CMK (cell line): ENCODE measurements around the gene PKMYT1.
"Not testable (repeated sequence)": the region's sequence is repeated elsewhere in the genome, so short reads cannot be mapped to it uniquely, and the experiment has no call there.

Source experiments
- DNase-seq: peaks from one replicate; pipeline ENCODE4 v3.0.0-alpha.2; 2010; ENCODE audit warnings: low read depth

Gene PKMYT1

GRCh38 chr16:2933701-2934100 is 46.5 kb downstream of the PKMYT1 start:
- no peak for DNase-seq

GRCh38 chr16:2933136-2933535 is 47.1 kb downstream of the PKMYT1 start:
- DNase-seq, result no peak

GRCh38 chr16:2931231-2931914 is 48.9 kb downstream of the PKMYT1 start:
- DNase-seq, result not testable (repeated sequence)

- DNase-seq, result no peak
These were observed 50.0 kb downstream of the PKMYT1 start for GRCh38 chr16:2930236-2930635.

GRCh38 chr16:2929693-2930092 is 50.6 kb downstream of the PKMYT1 start:
- DNase-seq, result no peak

GRCh38 chr16:2928796-2929195 is 51.5 kb downstream of the PKMYT1 start:
- DNase-seq, result no peak

- not testable (repeated sequence) for DNase-seq
These were observed 52.1 kb downstream of the PKMYT1 start for GRCh38 chr16:2928151-2928550.

GRCh38 chr16:2927010-2927646 is 53.1 kb downstream of the PKMYT1 start:
- peak; percentile 53 for DNase-seq

GRCh38 chr16:2926650-2926999 is 53.6 kb downstream of the PKMYT1 start:
- DNase-seq, result no peak

GRCh38 chr16:2925951-2926649 is 54.1 kb downstream of the PKMYT1 start:
- DNase-seq, result no peak

- no peak for DNase-seq
These were observed 55.1 kb downstream of the PKMYT1 start for GRCh38 chr16:2924901-2925755.

GRCh38 chr16:2923481-2923880 is 56.8 kb downstream of the PKMYT1 start:
- DNase-seq, result no peak
